Measurements from ENCODE around the gene OSBPL10. TPM values are rescaled to one million over a fixed set of nuclear protein-coding genes. Genes with fewer than 3 reads are reported as not detected.

OSBPL10 gene
- total RNA-seq, 4 donors from 2014 or later, result 18.6 to 33.6 (median 28.8) TPM

DNA sequence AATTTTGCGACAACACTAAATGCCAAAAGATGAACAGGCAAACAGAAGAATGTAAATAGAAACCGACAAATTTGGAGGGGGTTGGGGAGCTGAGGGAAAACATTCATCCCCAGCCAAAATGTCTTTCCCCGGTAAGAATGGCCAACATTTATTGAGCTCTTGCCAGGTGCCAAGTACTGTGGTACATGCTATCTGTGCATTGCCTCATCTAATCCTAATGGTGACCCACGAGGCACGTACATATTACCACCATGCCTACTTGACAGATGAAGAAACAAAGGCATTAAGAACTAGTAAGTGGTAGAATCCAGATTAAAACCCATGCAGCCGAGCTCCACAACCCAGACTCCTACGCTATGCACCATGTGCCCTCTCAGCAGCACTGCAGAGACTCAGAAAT, 242.7 kb downstream of the OSBPL10 start:
- peaks cover 3 to 15% of the 10 kb centered on the region in 2 donors for H3K4me1 ChIP-seq
- WGBS, 2 donors, result 76 to 90% methylated on average over 7 of the region's 7 CpGs
- no peaks in the 10 kb centered on the region for H3K27me3 ChIP-seq
- H3K9me3 ChIP-seq, result no peaks in the 10 kb centered on the region
- no peak for TF ChIP-seq POLR2A (IDR thresholded peaks at IDR 0.05)
- TF ChIP-seq, protein P1, sequence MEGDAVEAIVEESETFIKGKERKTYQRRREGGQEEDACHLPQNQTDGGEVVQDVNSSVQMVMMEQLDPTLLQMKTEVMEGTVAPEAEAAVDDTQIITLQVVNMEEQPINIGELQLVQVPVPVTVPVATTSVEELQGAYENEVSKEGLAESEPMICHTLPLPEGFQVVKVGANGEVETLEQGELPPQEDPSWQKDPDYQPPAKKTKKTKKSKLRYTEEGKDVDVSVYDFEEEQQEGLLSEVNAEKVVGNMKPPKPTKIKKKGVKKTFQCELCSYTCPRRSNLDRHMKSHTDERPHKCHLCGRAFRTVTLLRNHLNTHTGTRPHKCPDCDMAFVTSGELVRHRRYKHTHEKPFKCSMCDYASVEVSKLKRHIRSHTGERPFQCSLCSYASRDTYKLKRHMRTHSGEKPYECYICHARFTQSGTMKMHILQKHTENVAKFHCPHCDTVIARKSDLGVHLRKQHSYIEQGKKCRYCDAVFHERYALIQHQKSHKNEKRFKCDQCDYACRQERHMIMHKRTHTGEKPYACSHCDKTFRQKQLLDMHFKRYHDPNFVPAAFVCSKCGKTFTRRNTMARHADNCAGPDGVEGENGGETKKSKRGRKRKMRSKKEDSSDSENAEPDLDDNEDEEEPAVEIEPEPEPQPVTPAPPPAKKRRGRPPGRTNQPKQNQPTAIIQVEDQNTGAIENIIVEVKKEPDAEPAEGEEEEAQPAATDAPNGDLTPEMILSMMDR (IDR thresholded peaks at IDR 0.05), result no peak
- no peak for DNase-seq
- H3K36me3 ChIP-seq, result no peaks in the 10 kb centered on the region
- no peak overlapping the region for H3K4me3 ChIP-seq (replicated peaks in 1 of 3)
- no peak overlapping the region for H3K27ac ChIP-seq
- intact Hi-C loops (cut with DNase I), result no loop called here

DNA sequence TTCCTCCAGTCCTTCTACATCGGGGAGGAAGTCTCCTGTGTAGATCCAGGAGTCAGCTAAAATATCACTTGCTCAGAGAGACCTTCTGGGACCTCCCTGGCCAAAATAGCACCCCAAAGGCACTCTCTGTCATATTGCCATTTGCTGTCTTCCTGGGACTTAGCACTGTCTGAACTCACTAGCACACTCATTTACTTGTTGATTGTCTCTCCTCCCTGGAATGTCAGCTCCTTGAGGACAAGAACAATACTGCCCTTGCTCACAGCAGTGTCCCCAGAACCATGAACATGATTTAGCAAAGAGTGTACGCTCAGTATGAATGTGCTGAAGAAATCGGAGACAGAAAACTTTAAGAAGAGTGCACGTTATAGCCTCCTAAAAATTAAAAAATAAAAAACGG, 245.4 kb downstream of the OSBPL10 start:
- 88 to 90% methylated on average over 5 of the region's 5 CpGs for WGBS, 2 donors
- intact Hi-C loops (cut with DNase I), result no loop called here
- no peak overlapping the region for H3K4me3 ChIP-seq (replicated peaks in 1 of 3)
- TF ChIP-seq, protein P1 (IDR thresholded peaks at IDR 0.05), result no peak
- TF ChIP-seq POLR2A (IDR thresholded peaks at IDR 0.05), result no peak
- H3K9me3 ChIP-seq, result no peaks in the 10 kb centered on the region
- no peaks in the 10 kb centered on the region for H3K36me3 ChIP-seq
- H3K4me1 ChIP-seq, result peaks cover 12 to 23% of the 10 kb centered on the region in 2 donors
- H3K27me3 ChIP-seq, result no peaks in the 10 kb centered on the region
- DNase-seq, result no peak
- H3K27ac ChIP-seq, result no peak overlapping the region

DNA sequence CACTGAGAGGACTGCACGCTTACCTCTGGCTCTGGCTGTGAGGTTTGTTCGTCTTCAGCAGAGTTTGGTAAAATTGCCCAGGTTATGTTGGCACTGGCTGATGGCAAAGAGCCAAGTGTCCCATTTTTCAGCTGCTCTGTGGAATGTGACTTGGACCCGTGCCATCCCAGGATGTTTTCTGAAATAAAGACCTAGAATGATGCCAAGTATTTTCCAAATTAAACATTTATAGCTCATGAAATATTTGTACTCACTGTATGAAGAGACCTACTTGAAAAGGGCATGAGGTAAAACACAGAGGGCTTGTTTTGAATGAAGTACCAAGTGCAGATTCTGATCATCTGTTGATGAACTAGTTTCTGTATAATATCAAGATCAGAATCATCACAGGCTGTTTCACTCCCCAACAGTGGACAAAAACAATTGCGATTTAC, 247.8 kb downstream of the OSBPL10 start:
- no peak for TF ChIP-seq POLR2A (IDR thresholded peaks at IDR 0.05)
- TF ChIP-seq, protein P1 (IDR thresholded peaks at IDR 0.05), result no peak
- WGBS, 2 donors, result 27 to 39% methylated on average over 4 of the region's 4 CpGs
- H3K27ac ChIP-seq, result peak overlapping the region in 1 of 3 donors; percentile 61
- no peaks in the 10 kb centered on the region for H3K27me3 ChIP-seq
- H3K4me3 ChIP-seq (replicated peaks in 1 of 3), result no peak overlapping the region
- H3K36me3 ChIP-seq, result no peaks in the 10 kb centered on the region
- peak; percentile 90 to 93 for DNase-seq
- H3K9me3 ChIP-seq, result no peaks in the 10 kb centered on the region
- peaks cover 12 to 23% of the 10 kb centered on the region in 2 donors for H3K4me1 ChIP-seq
- intact Hi-C loops (cut with DNase I), result no loop called here

DNA sequence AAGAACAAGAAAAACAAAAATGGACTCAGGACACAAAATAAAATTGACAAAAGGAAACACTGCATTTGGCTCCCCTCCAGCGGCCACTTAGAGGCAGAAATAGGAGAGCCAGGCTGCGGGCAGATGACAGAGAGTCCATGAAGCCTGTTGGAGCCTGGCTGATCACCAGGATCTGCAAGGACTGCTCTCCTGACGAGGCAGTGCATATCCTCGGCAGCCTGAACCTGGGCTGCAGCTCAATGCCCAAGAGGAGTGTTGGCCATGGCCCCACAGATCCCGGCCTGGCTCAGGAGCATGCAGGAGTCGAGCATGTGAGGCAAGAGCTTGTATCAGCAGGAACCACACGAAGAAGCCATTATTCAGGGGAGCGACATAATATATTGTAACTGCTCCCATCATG, 248.5 kb downstream of the OSBPL10 start:
- H3K27me3 ChIP-seq, result no peaks in the 10 kb centered on the region
- H3K4me1 ChIP-seq, result peaks cover 12 to 23% of the 10 kb centered on the region in 2 donors
- H3K9me3 ChIP-seq, result no peaks in the 10 kb centered on the region
- intact Hi-C loops (cut with DNase I), result no loop called here
- DNase-seq, result peak; percentile 71 to 82
- no peak overlapping the region for H3K4me3 ChIP-seq (replicated peaks in 1 of 3)
- TF ChIP-seq POLR2A (IDR thresholded peaks at IDR 0.05), result no peak
- TF ChIP-seq, protein P1 (IDR thresholded peaks at IDR 0.05), result no peak
- H3K27ac ChIP-seq, result peak overlapping the region in 2 of 3 donors; percentile 52 to 61
- no peaks in the 10 kb centered on the region for H3K36me3 ChIP-seq
- WGBS, 2 donors, result 29 to 50% methylated on average over 5 to 8 of the region's 8 CpGs

DNA sequence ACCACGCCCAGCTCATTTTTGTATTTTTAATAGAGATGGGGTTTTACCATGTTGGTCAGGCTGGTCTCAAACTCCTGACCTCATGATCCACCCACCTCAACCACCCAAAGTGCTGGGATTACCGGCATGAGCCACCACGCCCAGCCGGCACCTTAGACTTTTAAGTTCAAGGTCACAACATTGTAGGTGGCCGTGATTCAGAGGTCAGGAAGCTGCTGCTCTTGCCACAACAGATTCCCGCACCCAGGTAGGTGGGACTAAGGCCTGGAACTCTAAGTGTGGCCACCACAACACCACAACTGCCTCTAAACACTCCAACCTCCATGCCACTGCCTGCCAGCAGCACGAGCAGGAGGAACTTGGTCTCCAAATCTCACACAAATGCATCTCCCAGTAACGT, 251.5 kb downstream of the OSBPL10 start:
- H3K36me3 ChIP-seq, result no peaks in the 10 kb centered on the region
- DNase-seq, result no peak
- H3K9me3 ChIP-seq, result no peaks in the 10 kb centered on the region
- intact Hi-C loops (cut with DNase I), result no loop called here
- H3K27ac ChIP-seq, result no peak overlapping the region
- no peaks in the 10 kb centered on the region for H3K27me3 ChIP-seq
- H3K4me3 ChIP-seq (replicated peaks in 1 of 3), result no peak overlapping the region
- TF ChIP-seq, protein P1 (IDR thresholded peaks at IDR 0.05), result no peak
- no peak for TF ChIP-seq POLR2A (IDR thresholded peaks at IDR 0.05)
- peaks cover 12 to 23% of the 10 kb centered on the region in 2 donors for H3K4me1 ChIP-seq
- WGBS, 2 donors, result 86 to 98% methylated on average over 6 to 8 of the region's 8 CpGs
